Upper lobe of left lung (tissue), 4 donors: ENCODE results near the gene AURKA.

Source experiments
- CTCF ChIP-seq, 6 experiments: fragments of 450-650 bp in 4 of 6; fragments of 200-600 bp in 2 of 6; sonication (generic) in 2 of 6; IDR thresholded peaks; one replicate each; pipeline ENCODE4 v1.5.1; 2016 to 2019; ENCODE audit warnings: antibody characterized with exemption in 6 of 6
- EP300 ChIP-seq, 4 donors: sonication (generic); formaldehyde crosslinking; IDR thresholded peaks; one replicate each; pipeline ENCODE4 v1.5.1; 2017; ENCODE audit warnings: antibody characterized with exemption in 4 of 4, control low read depth in 2 of 4
- POLR2AphosphoS5 ChIP-seq, 2 donors: sonication (generic); formaldehyde crosslinking; IDR thresholded peaks; one replicate each; pipeline ENCODE4 v1.5.1; 2017; ENCODE audit warnings: antibody characterized with exemption in 2 of 2

- TF ChIP-seq CTCF (IDR thresholded peaks at IDR 0.05) (no peak), EP300 (IDR thresholded peaks at IDR 0.05) (no peak), POLR2AphosphoS5 (IDR thresholded peaks at IDR 0.05) (no peak)
Observed at GRCh38 chr20:56422824-56423189, 30.8 kb upstream of the AURKA start.
